ENCODE results near the gene SRCIN1.
"Not testable (repeated sequence)": the region's sequence is repeated elsewhere in the genome, so short reads cannot be mapped to it uniquely, and the experiment has no call there.

Gene SRCIN1, protein sequence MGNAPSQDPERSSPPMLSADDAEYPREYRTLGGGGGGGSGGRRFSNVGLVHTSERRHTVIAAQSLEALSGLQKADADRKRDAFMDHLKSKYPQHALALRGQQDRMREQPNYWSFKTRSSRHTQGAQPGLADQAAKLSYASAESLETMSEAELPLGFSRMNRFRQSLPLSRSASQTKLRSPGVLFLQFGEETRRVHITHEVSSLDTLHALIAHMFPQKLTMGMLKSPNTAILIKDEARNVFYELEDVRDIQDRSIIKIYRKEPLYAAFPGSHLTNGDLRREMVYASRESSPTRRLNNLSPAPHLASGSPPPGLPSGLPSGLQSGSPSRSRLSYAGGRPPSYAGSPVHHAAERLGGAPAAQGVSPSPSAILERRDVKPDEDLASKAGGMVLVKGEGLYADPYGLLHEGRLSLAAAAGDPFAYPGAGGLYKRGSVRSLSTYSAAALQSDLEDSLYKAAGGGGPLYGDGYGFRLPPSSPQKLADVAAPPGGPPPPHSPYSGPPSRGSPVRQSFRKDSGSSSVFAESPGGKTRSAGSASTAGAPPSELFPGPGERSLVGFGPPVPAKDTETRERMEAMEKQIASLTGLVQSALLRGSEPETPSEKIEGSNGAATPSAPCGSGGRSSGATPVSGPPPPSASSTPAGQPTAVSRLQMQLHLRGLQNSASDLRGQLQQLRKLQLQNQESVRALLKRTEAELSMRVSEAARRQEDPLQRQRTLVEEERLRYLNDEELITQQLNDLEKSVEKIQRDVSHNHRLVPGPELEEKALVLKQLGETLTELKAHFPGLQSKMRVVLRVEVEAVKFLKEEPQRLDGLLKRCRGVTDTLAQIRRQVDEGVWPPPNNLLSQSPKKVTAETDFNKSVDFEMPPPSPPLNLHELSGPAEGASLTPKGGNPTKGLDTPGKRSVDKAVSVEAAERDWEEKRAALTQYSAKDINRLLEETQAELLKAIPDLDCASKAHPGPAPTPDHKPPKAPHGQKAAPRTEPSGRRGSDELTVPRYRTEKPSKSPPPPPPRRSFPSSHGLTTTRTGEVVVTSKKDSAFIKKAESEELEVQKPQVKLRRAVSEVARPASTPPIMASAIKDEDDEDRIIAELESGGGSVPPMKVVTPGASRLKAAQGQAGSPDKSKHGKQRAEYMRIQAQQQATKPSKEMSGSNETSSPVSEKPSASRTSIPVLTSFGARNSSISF

DNA sequence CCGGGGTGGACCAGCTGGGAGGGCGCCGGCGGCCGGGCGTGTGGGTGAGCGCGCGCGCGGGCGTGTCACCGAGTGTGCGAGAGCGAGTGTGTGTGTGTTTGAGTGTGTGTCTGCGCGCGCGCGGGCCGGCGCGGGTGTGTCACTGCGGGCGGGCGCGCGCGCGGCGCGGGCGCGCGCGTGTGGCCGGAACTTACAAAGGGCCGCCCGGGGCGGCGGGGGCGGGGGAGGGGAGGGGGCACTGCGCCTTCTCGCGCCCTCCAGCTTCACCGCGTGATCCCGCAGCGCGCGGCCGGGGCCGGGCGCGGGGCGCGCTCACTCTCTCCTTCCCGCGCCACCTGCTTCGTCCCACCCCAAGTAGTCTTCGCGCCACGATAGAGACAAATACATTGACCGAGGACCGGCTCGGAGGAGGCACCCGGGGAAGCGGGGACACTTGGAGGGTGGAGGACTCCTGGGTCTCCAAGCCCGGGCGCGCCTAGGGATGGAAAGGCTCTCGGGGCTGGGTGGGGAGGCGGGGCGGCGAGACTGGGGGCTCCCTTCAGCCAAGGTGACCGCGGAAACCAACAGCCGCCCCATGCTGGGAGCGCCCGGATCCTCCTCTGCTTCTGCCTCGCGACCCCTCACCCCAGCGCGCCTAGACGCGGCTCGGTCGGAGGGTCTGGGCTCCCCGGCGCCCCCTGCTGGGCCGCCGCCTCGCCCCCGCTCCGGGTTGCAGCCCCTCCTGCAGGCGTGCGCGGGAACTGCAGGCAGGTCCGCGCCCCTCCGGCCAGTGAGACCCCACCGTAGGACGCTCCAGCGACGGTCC is at the start of gene SRCIN1:
Gene SRCIN1, minus strand, starts transcription at position 112 of the 805 bp plus-strand sequence. CDS start 247 bp downstream, outside the sequence.
- DNase-seq (ENCODE audit: low spot score in 2 of 2) (peak; percentile 73 to 84), ATAC-seq (peak; percentile 59)
- Mint-ChIP-seq H3K9me3 (no peaks in the 10 kb centered on the region), H3K36me3 (peaks cover 5% of the 10 kb centered on the region), H3K27ac (no peak within 1 kb of the TSS), H3K4me1 (peaks cover 35% of the 10 kb centered on the region), H3K4me3 (peak within 1 kb of the TSS; percentile 63)

DNA sequence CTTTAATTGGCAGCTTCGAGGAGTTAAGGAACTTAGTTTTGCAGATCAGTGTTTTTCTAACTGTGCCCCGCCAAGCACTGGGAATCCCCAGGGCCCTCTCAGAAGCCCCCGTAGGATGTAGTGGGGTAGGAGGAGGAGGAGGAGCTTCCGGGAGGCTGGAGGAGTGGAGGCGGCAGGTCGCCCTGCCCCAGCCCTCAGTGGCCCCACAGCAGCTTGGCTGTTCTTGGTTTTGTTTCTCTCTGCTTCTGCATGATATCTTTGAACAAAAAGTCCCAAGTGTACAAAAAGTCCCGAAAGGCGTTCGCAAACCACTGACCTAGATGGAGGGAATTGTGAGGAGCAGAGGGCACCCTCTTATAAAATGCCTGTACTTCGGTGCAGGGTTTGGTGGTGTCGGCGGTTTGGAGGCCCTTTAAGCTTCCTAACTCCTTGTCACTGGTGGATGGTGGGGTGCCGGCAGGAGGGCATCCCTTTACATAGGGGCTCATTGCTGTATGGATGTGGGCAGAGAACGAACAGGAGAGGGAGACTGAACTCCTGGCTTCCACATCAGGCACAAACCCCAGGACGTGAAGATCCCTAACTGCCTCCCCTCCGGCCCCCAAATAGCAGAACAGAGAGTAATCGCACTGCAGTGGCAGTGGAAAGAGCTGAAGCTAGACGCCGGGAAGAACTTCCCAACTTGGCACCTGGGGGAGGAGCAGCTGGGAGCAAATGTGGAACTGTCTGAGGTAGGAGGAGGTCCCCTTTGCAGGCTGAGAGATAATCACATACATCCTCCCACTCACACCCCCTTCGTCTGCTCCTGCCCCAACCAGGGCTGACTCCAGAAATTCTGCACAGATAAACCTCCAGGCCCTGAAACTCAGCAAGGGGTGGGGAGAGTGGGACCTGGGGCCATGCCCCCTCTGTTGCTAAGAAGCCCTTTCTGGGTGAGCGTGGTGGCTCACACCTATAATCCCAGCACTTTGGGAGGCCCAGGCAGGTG is 49.0 kb upstream of the SRCIN1 start:
- H3K9me3 Mint-ChIP-seq = no peaks in the 10 kb centered on the region
- ATAC-seq (peak; percentile 70), DNase-seq (ENCODE audit: low spot score in 2 of 2) (no peak)
- no peaks in the 10 kb centered on the region for H3K36me3 Mint-ChIP-seq
- H3K27ac Mint-ChIP-seq = no peak overlapping the region
- peak overlapping the region; percentile 49 for H3K4me3 Mint-ChIP-seq
- H3K4me1 Mint-ChIP-seq = peaks cover 25% of the 10 kb centered on the region

DNA sequence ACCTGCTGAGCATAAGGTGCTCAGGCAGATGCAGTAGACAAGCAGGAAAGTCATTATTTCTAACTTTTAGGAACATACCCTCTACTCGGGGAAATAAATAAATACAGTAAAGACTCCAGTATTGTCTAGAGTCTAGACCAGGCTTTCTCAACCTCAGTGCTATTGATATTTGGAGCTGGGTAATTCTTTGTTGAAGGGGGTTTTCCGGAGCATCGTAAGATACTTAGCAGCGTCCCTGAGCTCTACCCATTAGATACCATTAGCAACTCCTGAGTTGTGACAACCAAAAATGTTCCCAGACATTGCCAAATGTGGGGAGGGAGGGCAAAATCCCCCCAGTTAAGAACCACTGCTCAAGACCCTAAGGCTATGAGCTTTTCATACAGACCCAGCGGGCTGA is 47.9 kb upstream of the SRCIN1 start:
- Mint-ChIP-seq H3K36me3 (no peaks in the 10 kb centered on the region), H3K27ac (no peak overlapping the region), H3K4me1 (peaks cover 23% of the 10 kb centered on the region), H3K9me3 (no peaks in the 10 kb centered on the region), H3K4me3 (peak overlapping the region; percentile 49)
- ATAC-seq = no peak
- no peak for DNase-seq (ENCODE audit: low spot score in 2 of 2)

DNA sequence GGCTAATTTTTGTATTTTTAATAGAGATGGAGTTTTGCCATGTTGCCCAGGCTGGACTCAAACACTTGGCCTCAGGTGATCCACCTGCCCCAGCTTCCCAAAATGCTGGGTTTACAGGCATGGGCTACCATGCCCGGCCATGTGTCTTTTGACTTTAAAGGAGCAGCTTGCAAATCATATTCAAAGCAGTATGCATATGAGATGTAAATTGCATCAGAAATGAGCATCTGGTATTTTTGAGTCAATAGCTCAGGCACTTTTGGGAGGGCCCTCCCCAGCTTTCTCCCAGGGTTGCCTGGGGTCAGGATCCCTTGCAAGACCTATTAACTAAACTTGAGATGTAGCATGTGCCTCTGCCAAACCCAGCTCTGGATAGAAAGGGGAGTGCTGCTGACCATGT is 47.5 kb upstream of the SRCIN1 start:
- H3K27ac Mint-ChIP-seq = no peak overlapping the region
- DNase-seq (ENCODE audit: low spot score in 2 of 2) (no peak), ATAC-seq (no peak)
- H3K9me3 Mint-ChIP-seq = no peaks in the 10 kb centered on the region
- no peak overlapping the region for H3K4me3 Mint-ChIP-seq
- peaks cover 18% of the 10 kb centered on the region for H3K4me1 Mint-ChIP-seq
- H3K36me3 Mint-ChIP-seq = no peaks in the 10 kb centered on the region

DNA sequence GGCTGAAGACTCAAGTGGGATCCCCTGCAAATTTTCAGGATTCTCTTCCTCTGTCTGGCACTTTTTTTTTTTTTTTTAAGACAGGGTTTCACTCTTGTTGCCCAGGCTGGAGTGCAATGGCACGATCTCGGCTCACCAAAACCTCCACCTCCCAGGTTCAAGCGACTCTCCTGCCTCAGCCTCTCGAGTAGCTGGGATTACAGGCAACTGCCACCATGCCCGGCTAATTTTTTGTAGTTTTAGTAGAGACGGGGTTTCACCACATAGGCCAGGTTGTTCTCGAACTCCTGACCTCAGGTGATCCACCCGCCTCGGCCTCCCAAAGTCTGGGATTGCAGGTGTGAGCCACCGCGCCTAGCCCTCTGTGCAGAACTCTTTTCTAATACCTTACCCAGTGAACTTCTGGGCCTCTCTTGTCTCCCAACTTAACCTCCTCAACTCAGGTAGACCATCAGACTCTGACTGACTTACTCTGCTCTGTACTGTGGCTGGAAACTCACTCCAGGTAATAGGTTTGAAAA is 45.0 kb upstream of the SRCIN1 start:
- not testable (repeated sequence) for H3K4me3 Mint-ChIP-seq; ATAC-seq; DNase-seq (ENCODE audit: low spot score in 2 of 2); H3K9me3 Mint-ChIP-seq; H3K27ac Mint-ChIP-seq; H3K36me3 Mint-ChIP-seq
- H3K4me1 Mint-ChIP-seq = peaks cover 14% of the 10 kb centered on the region

DNA sequence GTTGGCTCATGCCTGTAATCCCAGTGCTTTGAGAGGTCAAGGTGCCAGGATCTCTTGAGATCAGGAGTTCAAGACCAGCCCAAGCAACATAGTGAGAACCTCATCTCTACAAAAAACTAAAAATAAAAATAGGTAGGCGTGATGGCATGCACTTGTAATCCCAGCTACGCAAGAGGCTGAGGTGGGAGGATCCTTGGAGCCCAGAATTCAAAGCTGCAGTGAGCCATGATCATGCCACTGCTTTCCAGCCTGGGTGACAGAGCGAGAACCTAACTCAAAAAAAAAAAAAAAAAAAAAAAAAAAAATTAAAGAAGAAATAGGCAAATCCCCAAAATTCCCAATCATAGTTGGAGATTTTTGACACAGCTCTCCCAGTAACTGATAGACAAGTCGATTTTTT is 32.2 kb upstream of the SRCIN1 start:
- H3K27ac Mint-ChIP-seq = no peak overlapping the region
- H3K4me1 Mint-ChIP-seq = no peaks in the 10 kb centered on the region
- H3K9me3 Mint-ChIP-seq = no peaks in the 10 kb centered on the region
- DNase-seq (ENCODE audit: low spot score in 2 of 2) (no peak), ATAC-seq (no peak)
- no peaks in the 10 kb centered on the region for H3K36me3 Mint-ChIP-seq
- no peak overlapping the region for H3K4me3 Mint-ChIP-seq

DNA sequence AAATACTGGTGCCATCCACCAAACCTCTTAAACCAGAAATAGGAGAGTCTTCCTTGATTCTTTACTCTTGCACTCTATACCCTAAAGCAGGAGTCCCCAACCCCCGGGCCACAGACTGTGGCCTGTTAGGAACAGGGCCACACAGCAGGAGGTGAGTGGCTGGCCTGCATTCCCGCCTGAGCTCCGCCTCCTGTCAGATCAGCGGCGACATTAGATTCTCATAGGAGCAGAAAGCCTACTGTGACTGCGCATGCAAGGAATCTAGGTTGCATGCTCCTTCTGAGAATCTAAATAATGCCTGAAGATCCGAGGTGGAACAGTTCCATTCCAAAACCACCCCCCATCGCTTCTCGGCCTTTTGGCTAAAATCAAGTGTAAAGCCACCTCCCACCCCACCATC is 30.3 kb upstream of the SRCIN1 start:
- no peak overlapping the region for H3K4me3 Mint-ChIP-seq
- H3K4me1 Mint-ChIP-seq = no peaks in the 10 kb centered on the region
- ATAC-seq (no peak), DNase-seq (ENCODE audit: low spot score in 2 of 2) (no peak)
- H3K27ac Mint-ChIP-seq = no peak overlapping the region
- H3K36me3 Mint-ChIP-seq = no peaks in the 10 kb centered on the region
- no peaks in the 10 kb centered on the region for H3K9me3 Mint-ChIP-seq

DNA sequence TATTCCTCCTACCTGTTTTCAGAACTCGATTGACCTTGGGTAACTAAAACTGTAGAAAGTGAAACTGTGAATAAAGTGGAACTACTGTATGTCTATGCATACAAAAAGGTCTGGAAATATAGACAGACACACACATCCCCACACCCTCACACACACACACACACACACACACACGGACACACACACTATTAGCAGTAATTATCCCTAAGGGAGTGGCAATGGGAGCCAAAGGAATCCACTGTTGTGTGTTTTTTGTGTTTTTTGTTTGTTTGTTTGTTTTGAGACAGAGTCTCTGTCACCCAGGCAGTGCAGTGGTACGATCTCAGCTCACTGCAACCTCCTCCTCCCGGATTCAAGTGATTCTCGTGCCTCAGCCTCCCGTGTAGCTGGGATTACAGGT is 26.6 kb upstream of the SRCIN1 start:
- Mint-ChIP-seq H3K4me1 (no peaks in the 10 kb centered on the region), H3K4me3 (no peak overlapping the region), H3K36me3 (no peaks in the 10 kb centered on the region), H3K27ac (no peak overlapping the region), H3K9me3 (no peaks in the 10 kb centered on the region)
- no peak for DNase-seq (ENCODE audit: low spot score in 2 of 2)
- no peak for ATAC-seq

DNA sequence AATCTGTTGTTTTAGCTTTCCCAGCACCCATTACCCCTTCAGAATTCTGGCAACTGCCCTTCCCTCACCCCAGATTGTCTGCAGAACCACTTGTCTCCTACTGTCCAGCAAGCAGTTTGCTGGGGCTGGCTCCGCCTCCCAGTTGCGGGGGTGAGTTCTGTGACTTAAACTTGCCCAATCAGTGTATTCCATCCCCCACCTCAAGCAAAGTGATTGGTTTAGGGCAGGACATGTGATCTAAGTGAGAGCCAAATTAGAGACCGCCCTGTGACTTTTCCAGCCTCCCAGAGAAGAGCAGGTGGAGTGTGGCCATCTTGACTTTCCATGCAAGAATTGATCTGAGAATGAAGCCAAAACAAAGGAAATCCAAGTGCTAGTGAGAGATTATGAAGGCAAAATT is 22.7 kb upstream of the SRCIN1 start:
- no peaks in the 10 kb centered on the region for H3K36me3 Mint-ChIP-seq
- DNase-seq (ENCODE audit: low spot score in 2 of 2) = no peak
- H3K9me3 Mint-ChIP-seq = no peaks in the 10 kb centered on the region

DNA sequence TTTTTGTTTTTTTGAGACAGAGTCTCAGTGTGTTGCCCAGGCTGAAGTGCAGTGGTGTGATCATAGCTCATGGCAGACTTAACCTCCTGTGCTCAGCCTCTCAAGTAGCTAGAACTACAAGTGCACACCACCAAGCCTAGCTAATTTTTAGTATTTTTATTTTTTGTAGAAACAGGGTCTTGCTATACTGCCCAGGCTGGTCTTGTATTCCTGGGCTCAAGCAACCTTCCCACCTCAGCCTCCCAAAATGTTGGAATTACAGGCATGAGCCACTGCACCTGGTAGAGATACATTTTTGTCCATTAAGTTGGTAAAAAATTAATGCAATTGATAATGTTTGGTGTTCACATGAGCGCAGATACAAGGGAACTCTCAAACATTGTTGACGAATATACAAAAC is 22.2 kb upstream of the SRCIN1 start:
- no peak for DNase-seq (ENCODE audit: low spot score in 2 of 2)
- Mint-ChIP-seq H3K9me3 (no peaks in the 10 kb centered on the region), H3K4me1 (peaks cover 11% of the 10 kb centered on the region), H3K27ac (no peak overlapping the region), H3K36me3 (no peaks in the 10 kb centered on the region), H3K4me3 (no peak overlapping the region)
- ATAC-seq = no peak

More for the DNA sequence above, 22.7 kb upstream of the SRCIN1 start:
- Mint-ChIP-seq H3K4me3 (no peak overlapping the region), H3K27ac (no peak overlapping the region), H3K4me1 (peaks cover 11% of the 10 kb centered on the region)
- ATAC-seq = no peak

DNA sequence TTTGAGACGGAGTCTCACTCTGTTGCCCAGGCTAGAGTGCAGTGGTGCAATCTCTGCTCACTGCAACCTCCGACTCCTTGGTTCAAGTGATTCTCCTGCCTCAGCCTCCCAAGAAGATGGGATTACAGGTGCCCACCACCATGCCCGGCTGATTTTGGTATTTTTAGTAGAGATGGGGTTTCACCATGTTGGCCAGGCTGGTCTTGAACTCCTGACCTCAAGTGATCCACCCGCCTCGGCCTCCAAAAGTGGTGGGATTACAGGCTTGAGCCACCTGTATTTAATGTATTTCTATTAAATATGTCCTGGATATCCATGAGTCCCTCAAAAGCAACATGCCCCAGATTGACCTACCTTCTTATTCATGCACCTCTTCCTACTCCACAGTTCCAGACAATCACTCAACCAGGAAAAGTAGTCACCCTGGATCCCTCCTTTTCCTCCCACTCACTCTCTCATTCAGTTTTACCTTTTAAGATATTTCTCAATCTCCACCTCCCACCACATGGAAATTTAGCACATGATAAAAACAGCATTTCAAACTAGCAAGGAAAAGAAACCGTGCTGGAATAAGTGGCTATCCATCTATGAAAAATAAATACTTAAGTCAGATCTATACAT is 21.0 kb upstream of the SRCIN1 start:
- DNase-seq (ENCODE audit: low spot score in 2 of 2); H3K36me3 Mint-ChIP-seq; H3K9me3 Mint-ChIP-seq; H3K27ac Mint-ChIP-seq; H3K4me3 Mint-ChIP-seq; ATAC-seq: not testable (repeated sequence)
- peaks cover 11% of the 10 kb centered on the region for H3K4me1 Mint-ChIP-seq

DNA sequence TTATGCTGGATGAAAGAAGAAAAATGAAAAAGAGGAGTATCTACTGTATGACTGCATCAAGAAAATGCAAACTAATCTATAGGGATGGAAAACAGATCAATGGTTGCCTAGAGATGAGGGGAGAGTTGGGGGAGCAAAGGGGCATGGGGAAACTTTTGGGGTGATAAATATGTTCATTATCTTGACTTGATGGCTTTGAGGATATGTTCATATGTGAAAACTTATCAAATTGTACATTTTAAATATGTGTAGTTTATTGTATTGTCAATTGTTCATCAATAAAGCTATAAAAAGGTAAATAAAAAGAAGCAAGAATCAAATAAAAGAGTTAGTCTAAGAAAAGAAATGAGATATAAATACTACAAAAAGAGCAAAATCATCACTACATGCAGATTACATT is 19.7 kb upstream of the SRCIN1 start:
- H3K9me3 Mint-ChIP-seq = no peaks in the 10 kb centered on the region
- no peaks in the 10 kb centered on the region for H3K36me3 Mint-ChIP-seq
- peaks cover 11% of the 10 kb centered on the region for H3K4me1 Mint-ChIP-seq
- DNase-seq (ENCODE audit: low spot score in 2 of 2) (no peak), ATAC-seq (no peak)
- H3K4me3 Mint-ChIP-seq = peak overlapping the region; percentile 37
- H3K27ac Mint-ChIP-seq = no peak overlapping the region

DNA sequence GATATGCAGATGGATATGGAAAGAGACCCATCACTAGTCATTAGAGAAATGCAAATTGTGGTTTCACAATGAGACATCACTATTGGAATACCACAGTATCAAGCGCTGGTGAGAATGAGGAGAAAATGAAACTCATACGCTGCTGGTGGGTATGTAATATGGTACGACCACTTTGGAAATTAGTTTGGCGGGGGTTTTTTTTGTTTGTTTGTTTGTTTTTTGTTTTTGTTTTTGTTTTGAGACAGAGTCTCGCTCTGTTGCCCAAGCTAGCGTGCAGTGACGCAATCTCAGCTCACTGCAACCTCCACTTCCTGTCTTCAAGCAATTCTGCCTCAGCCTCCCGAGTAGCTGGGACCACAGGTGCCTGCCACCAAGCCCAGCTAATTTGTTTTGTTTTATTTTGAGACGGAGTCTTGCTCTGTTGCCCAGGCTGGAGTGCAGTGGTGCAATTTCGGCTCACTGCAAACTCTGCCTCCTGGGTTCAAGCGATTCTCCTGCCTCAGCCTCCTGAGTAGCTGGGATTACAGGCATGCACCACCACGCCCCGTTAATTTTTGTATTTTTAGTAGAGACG is 19.1 kb upstream of the SRCIN1 start:
- not testable (repeated sequence) for H3K9me3 Mint-ChIP-seq; H3K27ac Mint-ChIP-seq; H3K36me3 Mint-ChIP-seq; DNase-seq (ENCODE audit: low spot score in 2 of 2)
- peak overlapping the region; percentile 37 for H3K4me3 Mint-ChIP-seq
- H3K4me1 Mint-ChIP-seq = peaks cover 11% of the 10 kb centered on the region
- peak; percentile 93 for ATAC-seq
